ENCODE results near the gene PRDM5. TPM values are rescaled to one million over a fixed set of nuclear protein-coding genes. Genes with fewer than 3 reads are reported as not detected.
A peak's percentile ranks its signal among the peaks of the same experiment; 100 is the strongest.

PRDM5 gene
- total and polyA plus RNA-seq, 2 experiments from 2014 or later: 8.7 to 12.6 TPM

DNA sequence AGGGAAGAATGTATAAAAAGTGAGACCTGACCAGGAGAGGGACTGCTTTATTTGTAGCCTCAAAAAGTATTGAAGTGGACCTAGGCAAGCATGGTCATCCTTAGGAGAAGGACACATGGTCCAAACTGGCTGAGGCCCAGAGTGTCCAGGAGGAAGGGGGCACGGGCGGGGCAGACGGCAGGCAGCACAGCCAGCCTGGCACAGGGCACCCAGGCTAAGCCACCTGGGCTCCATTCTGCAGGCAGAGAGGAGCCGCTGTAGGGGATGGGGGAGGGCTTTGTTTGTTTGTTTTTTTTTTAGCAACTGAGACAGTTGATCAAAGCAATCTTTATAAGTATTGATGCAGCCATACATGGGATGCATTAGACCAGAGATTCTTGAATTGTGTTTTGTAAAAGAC lies 188.6 kb downstream of the PRDM5 start:
- Histone ChIP-seq H2AFZ (no peak overlapping the region), H3K9me3 (ENCODE audit: low read depth) (no peaks in the 10 kb centered on the region), H3K4me3 (no peak overlapping the region), H3K27me3 (replicated peaks; ENCODE audit: insufficient read depth) (no peaks in the 10 kb centered on the region), H3F3A (ENCODE audit: insufficient read depth) (no peaks in the 10 kb centered on the region), H3K4me1 (ENCODE audit: insufficient read depth) (peaks cover 8% of the 10 kb centered on the region), H3K4me2 (ENCODE audit: unreplicated experiment) (no peak overlapping the region), H4K20me1 (ENCODE audit: insufficient read depth) (no peaks in the 10 kb centered on the region), H3K9ac (no peak overlapping the region), H3K36me3 (ENCODE audit: low read depth) (no peaks in the 10 kb centered on the region), H3K9me2 (ENCODE audit: insufficient read depth) (0 out of 2 replicates have a peak, but pooled peaks cover 4% of the 10 kb centered on the region), H3K79me2 (ENCODE audit: insufficient read depth) (no peaks in the 10 kb centered on the region), H3K27ac (no peak overlapping the region)
- no peak for DNase-seq
- 97 to 98% methylated on average over 4 of the region's 4 CpGs for WGBS, 2 experiments (ENCODE audit: low coverage in 1 of 2, low lambda C conversion rate in 2 of 2, missing lambda C conversion rate in 2 of 2)
- TF ChIP-seq EZH2 (IDR thresholded peaks at IDR 0.05; ENCODE audit: insufficient read depth, poor library complexity, severe bottlenecking): no peak
- TF ChIP-seq EZH2phosphoT487 (IDR thresholded peaks at IDR 0.05; ENCODE audit: insufficient read depth, low read depth): no peak
- in situ Hi-C loops (cut with MboI): no loop called here

DNA sequence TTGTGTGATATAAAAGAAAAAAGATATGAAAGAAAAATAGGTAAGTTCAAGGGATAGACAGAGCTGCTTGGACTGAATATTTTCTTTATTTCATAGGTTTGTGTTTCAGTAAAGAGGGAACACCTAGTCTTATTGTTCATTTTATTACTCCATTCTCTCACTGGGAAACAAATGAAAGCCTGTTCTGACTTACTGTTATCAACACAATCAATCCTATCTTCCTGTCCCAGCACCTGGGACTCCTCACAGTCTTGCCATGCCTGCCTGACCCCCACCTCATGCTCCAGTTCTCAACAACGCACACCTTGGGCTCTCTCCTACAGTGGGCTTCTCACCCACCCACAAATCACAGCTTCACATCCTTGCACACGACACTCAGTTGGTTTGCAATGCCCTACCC lies 189.5 kb downstream of the PRDM5 start:
- Histone ChIP-seq H3K27me3 (replicated peaks; ENCODE audit: insufficient read depth) (no peaks in the 10 kb centered on the region), H4K20me1 (ENCODE audit: insufficient read depth) (no peaks in the 10 kb centered on the region), H3K4me2 (ENCODE audit: unreplicated experiment) (no peak overlapping the region), H3K79me2 (ENCODE audit: insufficient read depth) (no peaks in the 10 kb centered on the region), H3K36me3 (ENCODE audit: low read depth) (no peaks in the 10 kb centered on the region), H3K4me3 (no peak overlapping the region), H3K9ac (no peak overlapping the region), H2AFZ (no peak overlapping the region), H3K4me1 (ENCODE audit: insufficient read depth) (peaks cover 8% of the 10 kb centered on the region), H3K27ac (no peak overlapping the region), H3K9me3 (ENCODE audit: low read depth) (no peaks in the 10 kb centered on the region), H3K9me2 (ENCODE audit: insufficient read depth) (0 out of 2 replicates have a peak, but pooled peaks cover 4% of the 10 kb centered on the region), H3F3A (ENCODE audit: insufficient read depth) (no peaks in the 10 kb centered on the region)
- in situ Hi-C loops (cut with MboI): no loop called here
- TF ChIP-seq EZH2 (IDR thresholded peaks at IDR 0.05; ENCODE audit: insufficient read depth, poor library complexity, severe bottlenecking) (no peak), EZH2phosphoT487 (IDR thresholded peaks at IDR 0.05; ENCODE audit: insufficient read depth, low read depth) (no peak)
- WGBS, 2 experiments (ENCODE audit: low coverage in 1 of 2, low lambda C conversion rate in 2 of 2, missing lambda C conversion rate in 2 of 2): 98 to 100% methylated on average over 2 of the region's 2 CpGs
- DNase-seq: no peak

DNA sequence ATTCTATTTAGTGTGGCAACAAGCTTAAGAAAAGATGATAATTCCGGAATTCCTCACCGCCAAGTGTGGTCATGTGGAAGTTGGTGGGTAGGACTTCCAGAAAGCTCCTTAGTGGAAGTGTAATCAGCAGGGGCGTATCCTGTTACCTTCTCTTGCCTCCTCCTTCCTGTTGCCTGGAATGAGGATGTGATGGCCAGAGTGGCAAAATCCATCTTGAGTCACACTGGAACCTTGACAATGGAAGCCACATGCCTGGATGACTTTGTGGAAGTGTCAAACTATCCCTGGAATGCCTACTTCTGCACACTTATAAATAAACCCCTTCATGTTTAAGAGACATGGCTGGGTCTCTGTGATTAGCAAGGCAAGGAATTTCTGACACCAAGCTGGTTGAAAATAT lies 191.0 kb downstream of the PRDM5 start:
- peaks cover 8% of the 10 kb centered on the region for H3K4me1 ChIP-seq (ENCODE audit: insufficient read depth)
- DNase-seq: peak; percentile 63
- WGBS, 2 experiments (ENCODE audit: low coverage in 1 of 2, low lambda C conversion rate in 2 of 2, missing lambda C conversion rate in 2 of 2): 15 to 18% methylated on average over 3 of the region's 3 CpGs
- no peaks in the 10 kb centered on the region for H4K20me1 ChIP-seq (ENCODE audit: insufficient read depth)
- no peaks in the 10 kb centered on the region for H3K79me2 ChIP-seq (ENCODE audit: insufficient read depth)
- H2AFZ ChIP-seq: peak overlapping the region; percentile 34; the same call in 1 of the 2 replicates
- 0 out of 2 replicates have a peak, but pooled peaks cover 4% of the 10 kb centered on the region for H3K9me2 ChIP-seq (ENCODE audit: insufficient read depth)
- no peaks in the 10 kb centered on the region for H3K27me3 ChIP-seq (replicated peaks; ENCODE audit: insufficient read depth)
- TF ChIP-seq EZH2 (IDR thresholded peaks at IDR 0.05; ENCODE audit: insufficient read depth, poor library complexity, severe bottlenecking): no peak
- TF ChIP-seq EZH2phosphoT487 (IDR thresholded peaks at IDR 0.05; ENCODE audit: insufficient read depth, low read depth): no peak
- H3K9me3 ChIP-seq (ENCODE audit: low read depth): no peaks in the 10 kb centered on the region
- H3F3A ChIP-seq (ENCODE audit: insufficient read depth): no peaks in the 10 kb centered on the region
- H3K9ac ChIP-seq: no peak overlapping the region
- no peaks in the 10 kb centered on the region for H3K36me3 ChIP-seq (ENCODE audit: low read depth)
- no peak overlapping the region for H3K4me3 ChIP-seq
- peak overlapping the region; percentile 4 for H3K27ac ChIP-seq
- peak overlapping the region; percentile 8 for H3K4me2 ChIP-seq (ENCODE audit: unreplicated experiment)
- in situ Hi-C loops (cut with MboI): no loop called here

DNA sequence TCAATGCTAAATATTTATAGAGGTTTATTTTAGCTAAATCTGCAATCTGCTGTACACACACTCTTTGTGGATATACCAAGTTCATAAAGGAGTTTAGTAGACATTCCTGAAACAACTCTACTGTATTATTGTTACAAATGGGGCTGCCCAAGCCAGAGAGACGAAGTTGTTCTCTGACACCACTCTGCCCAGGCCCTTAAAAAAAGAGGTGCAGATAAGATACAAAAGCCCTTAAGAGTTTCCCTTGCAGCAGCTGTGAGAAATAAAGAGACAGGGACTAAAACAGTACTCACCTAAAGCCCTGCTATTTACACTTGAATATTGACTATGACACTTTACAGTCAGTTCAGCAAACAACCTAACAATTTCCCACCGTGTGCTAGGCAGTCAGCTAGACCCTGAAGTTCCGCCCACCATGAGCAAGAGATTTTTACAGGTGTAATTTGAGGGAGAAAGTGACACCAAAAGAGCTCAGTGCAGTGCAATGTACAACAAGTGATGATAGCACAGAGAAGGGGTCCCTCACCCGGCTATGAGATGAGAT lies 191.7 kb downstream of the PRDM5 start:
- H3K36me3 ChIP-seq (ENCODE audit: low read depth): no peaks in the 10 kb centered on the region
- H3F3A ChIP-seq (ENCODE audit: insufficient read depth): no peaks in the 10 kb centered on the region
- H3K4me1 ChIP-seq (ENCODE audit: insufficient read depth): peaks cover 8% of the 10 kb centered on the region
- H3K9me2 ChIP-seq (ENCODE audit: insufficient read depth): 0 out of 2 replicates have a peak, but pooled peaks cover 4% of the 10 kb centered on the region
- H3K79me2 ChIP-seq (ENCODE audit: insufficient read depth): no peaks in the 10 kb centered on the region
- H3K9ac ChIP-seq: no peak overlapping the region
- in situ Hi-C loops (cut with MboI): no loop called here
- peak overlapping the region; percentile 34; the same call in 1 of the 2 replicates for H2AFZ ChIP-seq
- H3K9me3 ChIP-seq (ENCODE audit: low read depth): no peaks in the 10 kb centered on the region
- H3K4me3 ChIP-seq: no peak overlapping the region
- no peak for TF ChIP-seq EZH2 (IDR thresholded peaks at IDR 0.05; ENCODE audit: insufficient read depth, poor library complexity, severe bottlenecking)
- no peak for TF ChIP-seq EZH2phosphoT487 (IDR thresholded peaks at IDR 0.05; ENCODE audit: insufficient read depth, low read depth)
- 75 to 77% methylated on average over 4 of the region's 4 CpGs for WGBS, 2 experiments (ENCODE audit: low coverage in 1 of 2, low lambda C conversion rate in 2 of 2, missing lambda C conversion rate in 2 of 2)
- no peaks in the 10 kb centered on the region for H3K27me3 ChIP-seq (replicated peaks; ENCODE audit: insufficient read depth)
- peak overlapping the region; percentile 4; the same call in 1 of the 2 replicates for H3K27ac ChIP-seq
- no peaks in the 10 kb centered on the region for H4K20me1 ChIP-seq (ENCODE audit: insufficient read depth)
- peak overlapping the region; percentile 8 for H3K4me2 ChIP-seq (ENCODE audit: unreplicated experiment)
- no peak for DNase-seq

All from GM23248 (cell line).